Colonic mucosa (tissue), 4 donors: ENCODE results near the gene TMEM178B. TPM values are rescaled to one million over a fixed set of nuclear protein-coding genes. Genes with fewer than 3 reads are reported as not detected.

Source experiments
- DNase-seq: peaks from one replicate; pipeline ENCODE4 v3.0.0-alpha.2; 2020
- H3K27ac ChIP-seq: fragments of 200-600 bp; one replicate; pipeline ENCODE4 v1.8.0; 2021
- H3K27me3 ChIP-seq: fragments of 200-600 bp; one replicate; pipeline ENCODE4 v1.8.0; 2021
- H3K36me3 ChIP-seq: fragments of 200-600 bp; one replicate; pipeline ENCODE4 v1.8.0; 2021
- H3K4me1 ChIP-seq: fragments of 200-600 bp; one replicate; pipeline ENCODE4 v1.8.0; 2021; ENCODE audit warnings: mild to moderate bottlenecking
- H3K4me3 ChIP-seq: fragments of 200-600 bp; one replicate; pipeline ENCODE4 v1.8.0; 2021
- H3K9ac ChIP-seq, 2 donors: one replicate each; pipeline ENCODE4 v1.7.0; 2013; ENCODE audit warnings: control low read depth in 2 of 2, low read depth in 2 of 2, low read length in 2 of 2
- H3K9me3 ChIP-seq: fragments of 200-600 bp; one replicate; pipeline ENCODE4 v1.8.0; 2021
- intact Hi-C: fragments of 100-400 bp; cut with DNase I; formaldehyde crosslinking; loops from one replicate; pipeline ENCODE4 v1.14.1; 2022
- total RNA-seq, 2 donors: library from RNA; stranded (reverse); fragmentation: NEBNext Ultra II Directional in 1 of 2; extraction: Animal tissue kit (Norgen Biotek cat#: 25700) in 1 of 2; gene quantifications; one replicate each; pipeline ENCODE4 v1.2.1, GENCODE V29; 2021
- TF ChIP-seq, protein P1 (sequence below): fragments of 200-600 bp; IDR thresholded peaks from one replicate; pipeline ENCODE4 v1.8.0; 2022; ENCODE audit warnings: antibody characterized with exemption, mild to moderate bottlenecking
- donor health status: healthy.
- donor health status: DM: no; HTN: no; CAD: no.
- donor health status: DM: no; HTN: no; CAD: no.

TMEM178B gene
- total RNA-seq, 2 donors from 2014 or later, result 0.17 to 1.1 TPM

DNA sequence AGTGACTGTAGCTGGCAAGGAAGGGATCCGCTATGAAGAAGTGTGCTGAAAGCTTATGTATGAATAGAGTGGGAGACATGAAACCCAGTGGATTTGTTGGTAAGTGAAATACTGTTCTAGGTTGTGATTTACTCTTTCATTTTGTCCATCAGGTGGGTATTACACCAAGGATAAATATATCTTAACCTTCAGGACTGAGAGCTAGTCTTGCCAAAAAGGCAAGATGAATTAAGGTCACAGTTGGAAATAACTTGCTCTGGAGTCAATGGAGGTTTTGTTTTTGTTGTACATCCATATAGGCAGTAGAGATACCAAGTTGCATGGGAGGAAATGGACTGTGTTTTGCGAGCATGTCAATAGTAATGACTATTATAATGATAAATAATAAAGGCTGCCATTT, 190.6 kb downstream of the TMEM178B start:
- TF ChIP-seq, protein P1, sequence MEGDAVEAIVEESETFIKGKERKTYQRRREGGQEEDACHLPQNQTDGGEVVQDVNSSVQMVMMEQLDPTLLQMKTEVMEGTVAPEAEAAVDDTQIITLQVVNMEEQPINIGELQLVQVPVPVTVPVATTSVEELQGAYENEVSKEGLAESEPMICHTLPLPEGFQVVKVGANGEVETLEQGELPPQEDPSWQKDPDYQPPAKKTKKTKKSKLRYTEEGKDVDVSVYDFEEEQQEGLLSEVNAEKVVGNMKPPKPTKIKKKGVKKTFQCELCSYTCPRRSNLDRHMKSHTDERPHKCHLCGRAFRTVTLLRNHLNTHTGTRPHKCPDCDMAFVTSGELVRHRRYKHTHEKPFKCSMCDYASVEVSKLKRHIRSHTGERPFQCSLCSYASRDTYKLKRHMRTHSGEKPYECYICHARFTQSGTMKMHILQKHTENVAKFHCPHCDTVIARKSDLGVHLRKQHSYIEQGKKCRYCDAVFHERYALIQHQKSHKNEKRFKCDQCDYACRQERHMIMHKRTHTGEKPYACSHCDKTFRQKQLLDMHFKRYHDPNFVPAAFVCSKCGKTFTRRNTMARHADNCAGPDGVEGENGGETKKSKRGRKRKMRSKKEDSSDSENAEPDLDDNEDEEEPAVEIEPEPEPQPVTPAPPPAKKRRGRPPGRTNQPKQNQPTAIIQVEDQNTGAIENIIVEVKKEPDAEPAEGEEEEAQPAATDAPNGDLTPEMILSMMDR, result no peak
- H3K9me3 ChIP-seq, result no peaks in the 10 kb centered on the region
- H3K36me3 ChIP-seq, result no peaks in the 10 kb centered on the region
- H3K4me3 ChIP-seq, result no peak overlapping the region
- no peaks in the 10 kb centered on the region for H3K27me3 ChIP-seq
- DNase-seq, result no peak
- no peaks in the 10 kb centered on the region for H3K4me1 ChIP-seq
- H3K9ac ChIP-seq, result no peak overlapping the region
- intact Hi-C loops, result no loop called here
- H3K27ac ChIP-seq, result no peak overlapping the region

- Histone ChIP-seq H3K27ac (no peak overlapping the region), H3K4me1 (no peaks in the 10 kb centered on the region), H3K9me3 (no peaks in the 10 kb centered on the region), H3K36me3 (no peaks in the 10 kb centered on the region), H3K4me3 (no peak overlapping the region), H3K9ac (no peak overlapping the region), H3K27me3 (no peaks in the 10 kb centered on the region)
- TF ChIP-seq, protein P1, result no peak
- intact Hi-C loops, result no loop called here
- DNase-seq, result no peak
These were observed 191.8 kb downstream of the TMEM178B start for GRCh38 chr7:141265668-141266067.

- H3K9me3 ChIP-seq, result no peaks in the 10 kb centered on the region
- no peak overlapping the region for H3K9ac ChIP-seq
- no peaks in the 10 kb centered on the region for H3K36me3 ChIP-seq
- no peak overlapping the region for H3K27ac ChIP-seq
- TF ChIP-seq, protein P1, result no peak
- intact Hi-C loops, result no loop called here
- H3K4me3 ChIP-seq, result no peak overlapping the region
- no peaks in the 10 kb centered on the region for H3K4me1 ChIP-seq
- no peak for DNase-seq
- H3K27me3 ChIP-seq, result no peaks in the 10 kb centered on the region
These were observed 194.8 kb downstream of the TMEM178B start for GRCh38 chr7:141268614-141269013.

- intact Hi-C loops, result no loop called here
- no peak for DNase-seq
These were observed 197.6 kb downstream of the TMEM178B start for GRCh38 chr7:141271451-141271850.

GRCh38 chr7:141272417-141272816, 198.6 kb downstream of the TMEM178B start:
- no peaks in the 10 kb centered on the region for H3K9me3 ChIP-seq
- DNase-seq, result no peak
- no peak overlapping the region for H3K9ac ChIP-seq
- intact Hi-C loops, result no loop called here
- no peaks in the 10 kb centered on the region for H3K36me3 ChIP-seq
- H3K27me3 ChIP-seq, result no peaks in the 10 kb centered on the region
- no peak overlapping the region for H3K4me3 ChIP-seq
- H3K4me1 ChIP-seq, result no peaks in the 10 kb centered on the region
- no peak overlapping the region for H3K27ac ChIP-seq
- TF ChIP-seq, protein P1, result no peak

More at GRCh38 chr7:141271451-141271850, 197.6 kb downstream of the TMEM178B start:
- no peaks in the 10 kb centered on the region for H3K9me3 ChIP-seq
- H3K9ac ChIP-seq, result no peak overlapping the region
- no peaks in the 10 kb centered on the region for H3K4me1 ChIP-seq
- TF ChIP-seq, protein P1, result no peak
- H3K36me3 ChIP-seq, result no peaks in the 10 kb centered on the region
- H3K27ac ChIP-seq, result no peak overlapping the region
- H3K27me3 ChIP-seq, result no peaks in the 10 kb centered on the region
- H3K4me3 ChIP-seq, result no peak overlapping the region

GRCh38 chr7:141275350-141275749, 201.5 kb downstream of the TMEM178B start:
- Histone ChIP-seq H3K9me3 (no peaks in the 10 kb centered on the region), H3K36me3 (no peaks in the 10 kb centered on the region), H3K4me1 (no peaks in the 10 kb centered on the region), H3K9ac (no peak overlapping the region), H3K4me3 (no peak overlapping the region), H3K27me3 (no peaks in the 10 kb centered on the region), H3K27ac (no peak overlapping the region)
- no peak for DNase-seq
- TF ChIP-seq, protein P1, result no peak
- intact Hi-C loops, result no loop called here
